HG03558 (cell line): ENCODE data around the gene LCE1F.

Source experiments
- ATAC-seq: cut with Tn5 transposase; IDR thresholded peaks from one replicate; pipeline ENCODE4 v1.9.1; 2021; ENCODE audit warnings: moderate number of reproducible peaks; ENCODE audit not compliant: unreplicated experiment; ENCODE audit errors: extremely low read depth

The LCE1F gene

DNA sequence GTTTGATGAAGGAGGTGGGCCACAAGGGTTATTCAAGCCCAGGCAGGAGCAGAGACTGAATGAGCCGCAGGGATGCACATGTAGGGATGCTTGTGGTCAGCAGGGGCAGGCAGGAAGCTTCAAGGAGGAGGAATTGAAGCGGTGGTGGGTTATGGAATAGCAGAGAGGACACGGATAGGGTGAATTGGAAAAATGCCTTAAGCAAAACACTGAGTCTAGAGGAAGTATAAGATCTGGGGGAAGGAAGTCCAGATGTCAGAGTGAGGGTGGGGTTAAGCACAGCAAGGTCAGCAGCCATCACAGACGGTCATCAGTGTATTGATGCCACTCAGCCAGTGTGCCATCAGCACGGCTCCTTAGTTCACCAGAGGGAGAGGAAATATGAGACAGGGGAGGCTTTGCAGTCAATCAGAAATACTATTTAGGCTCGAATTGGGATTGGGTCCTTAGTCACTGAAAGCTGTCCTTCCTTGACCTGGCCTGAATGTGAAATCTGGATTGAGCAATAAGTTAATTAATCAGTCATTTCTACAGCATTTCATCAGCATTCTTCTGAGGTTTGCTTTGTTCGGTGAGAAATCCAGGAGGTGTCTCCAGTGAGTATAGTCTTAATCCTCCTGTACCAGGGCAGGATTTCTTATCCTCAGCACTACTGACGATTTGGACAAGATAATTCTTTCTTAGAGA, 6.0 kb upstream of the LCE1F start:
- ATAC-seq = no peak

DNA sequence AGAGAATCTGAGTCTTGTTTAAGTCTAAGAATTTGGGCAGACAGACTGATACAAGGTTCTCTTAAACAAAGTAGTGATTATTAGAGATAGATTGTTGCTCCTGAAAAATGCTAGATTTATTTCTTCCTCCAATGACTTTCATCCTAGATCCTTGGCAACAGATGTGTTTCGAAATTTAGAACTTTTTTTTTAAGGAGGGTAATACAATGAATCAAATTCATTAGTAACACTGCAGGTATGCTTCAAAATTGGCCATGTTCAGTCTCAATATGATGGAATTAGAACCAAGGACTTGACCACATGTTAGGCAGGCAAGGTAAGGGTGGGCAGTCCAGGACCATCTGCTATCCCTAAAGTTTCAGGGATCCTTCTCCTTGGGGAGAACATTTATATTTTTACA, 4.5 kb upstream of the LCE1F start:
- no peak for ATAC-seq

DNA sequence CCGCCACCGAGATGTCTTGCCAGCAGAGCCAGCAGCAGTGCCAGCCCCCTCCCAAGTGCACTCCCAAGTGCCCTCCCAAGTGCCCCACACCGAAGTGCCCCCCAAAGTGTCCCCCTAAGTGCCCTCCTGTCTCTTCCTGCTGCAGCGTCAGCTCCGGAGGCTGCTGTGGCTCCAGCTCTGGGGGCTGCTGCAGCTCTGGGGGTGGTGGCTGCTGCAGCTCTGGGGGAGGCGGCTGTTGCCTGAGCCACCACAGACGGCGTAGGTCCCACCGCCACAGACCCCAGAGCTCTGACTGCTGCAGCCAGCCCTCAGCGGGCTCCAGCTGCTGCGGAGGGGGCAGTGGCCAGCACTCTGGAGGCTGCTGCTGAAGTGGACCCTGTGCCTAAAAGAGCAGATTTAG, 1.4 kb downstream of the LCE1F start:
- ATAC-seq = no peak

DNA sequence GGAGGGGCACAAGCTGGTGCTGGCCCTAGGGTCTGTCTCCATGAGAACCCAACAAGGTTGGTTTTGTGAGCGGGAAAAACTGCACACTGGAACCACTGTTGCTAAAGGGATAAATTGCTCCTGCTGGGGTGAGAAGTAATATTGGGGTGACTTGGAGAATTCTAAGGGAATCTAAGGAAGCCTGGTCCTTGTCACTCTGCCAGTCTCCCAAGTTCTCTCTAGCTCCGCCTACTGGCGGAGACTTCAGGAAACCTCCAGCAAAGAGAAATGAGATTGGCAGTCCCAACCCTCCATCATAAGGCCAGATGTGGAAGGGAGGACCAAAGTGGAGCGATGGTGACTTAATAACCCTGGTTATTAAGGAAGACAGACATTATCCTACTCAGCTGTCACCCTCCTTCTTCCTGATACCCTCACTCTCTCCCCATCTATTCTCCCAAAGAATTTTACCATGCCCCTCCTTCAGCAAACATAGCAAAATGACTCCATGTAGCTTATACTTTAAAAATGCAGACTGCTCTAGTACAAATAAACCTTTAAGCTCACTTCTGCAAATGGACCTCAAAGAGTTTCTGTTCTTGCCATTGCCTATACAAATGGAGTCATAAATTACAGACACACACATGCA, 2.7 kb downstream of the LCE1F start:
- no peak for ATAC-seq

DNA sequence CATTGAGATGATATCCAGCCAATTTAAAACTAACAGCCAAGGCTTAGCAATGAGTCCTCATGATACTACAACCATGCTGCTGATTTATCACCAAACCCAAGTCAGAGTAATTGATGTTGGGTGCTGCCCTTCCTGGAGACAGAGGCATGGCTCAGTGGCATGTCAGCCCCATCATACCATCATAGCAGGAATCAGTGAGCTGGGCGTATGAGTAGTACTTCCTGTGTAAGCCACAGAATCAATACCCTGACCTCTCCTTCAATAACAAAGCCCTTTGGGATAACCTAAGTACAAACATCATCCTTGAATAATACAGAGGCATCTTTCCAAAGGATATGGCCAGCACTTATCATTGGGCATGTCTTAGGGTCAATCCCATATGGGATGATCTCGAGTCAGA, 8.2 kb downstream of the LCE1F start:
- no peak for ATAC-seq

DNA sequence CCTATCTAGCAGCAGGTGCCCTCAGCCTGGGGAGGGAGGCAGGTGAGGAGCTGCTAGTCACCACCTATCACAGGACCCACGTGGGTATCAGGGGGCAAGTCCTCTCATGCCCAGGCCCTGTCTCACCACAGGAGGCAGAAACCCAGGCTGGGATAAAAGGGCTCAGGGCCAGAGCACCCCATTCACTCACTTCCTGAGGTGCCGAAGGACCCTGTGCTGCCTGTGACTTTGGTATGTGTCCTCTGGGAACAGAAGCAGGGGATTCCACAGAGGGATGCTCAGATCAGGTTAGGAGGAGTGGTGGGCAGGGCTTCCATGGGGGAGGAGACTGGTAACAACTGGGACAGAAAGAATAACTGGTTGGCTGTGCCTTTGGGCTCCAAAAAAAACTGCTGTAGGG, 11.1 kb downstream of the LCE1F start, which contains the start of gene LCE1E:
Gene LCE1E (plus strand): TSS at position 181 of the 400 bp plus-strand sequence. CDS start 1,043 bp downstream, outside the sequence.
- no peak for ATAC-seq

DNA sequence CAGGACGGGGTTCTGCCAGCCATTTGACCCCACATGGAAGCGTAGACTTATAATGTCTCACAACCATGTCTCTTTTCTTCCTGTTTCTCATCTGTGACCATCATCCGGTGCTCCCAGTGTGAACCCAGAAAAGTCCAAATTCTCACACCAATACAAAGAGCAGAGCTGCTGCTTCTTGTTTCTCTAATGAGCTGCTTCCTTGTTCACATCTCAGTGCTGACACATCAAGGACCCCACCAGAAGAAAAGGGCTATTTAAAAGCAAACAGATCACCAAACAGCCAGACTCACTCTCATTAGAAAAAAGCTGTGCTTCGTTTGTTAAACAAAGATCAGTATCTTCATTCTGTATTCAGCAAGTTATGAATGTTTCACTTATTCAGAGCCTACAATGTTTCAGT, 20.7 kb downstream of the LCE1F start:
- no peak for ATAC-seq

DNA sequence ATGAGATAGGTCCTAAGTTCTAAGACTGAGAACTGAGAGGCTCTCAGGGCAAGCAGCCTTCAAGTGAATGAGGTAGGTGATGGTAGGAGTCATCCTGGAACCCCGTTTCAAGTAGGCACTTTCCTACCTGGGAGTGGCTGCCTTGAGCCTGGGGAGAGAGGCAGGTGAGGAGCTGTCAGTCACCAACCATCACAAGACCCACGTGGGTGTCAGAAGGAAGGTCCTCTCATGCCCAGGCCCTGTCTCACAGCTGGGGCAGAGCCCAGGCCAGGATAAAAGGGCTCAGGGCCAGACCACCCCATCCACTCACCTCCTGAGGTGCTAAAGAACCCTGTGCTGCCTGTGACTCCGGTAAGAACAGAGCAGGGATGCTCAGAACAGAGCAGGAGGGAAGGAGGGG, 21.5 kb downstream of the LCE1F start, which contains the start of gene LCE1D:
Gene LCE1D (plus strand): TSS at position 301 of the 400 bp plus-strand sequence. CDS start 1,074 bp downstream, outside the sequence.
- no peak for ATAC-seq

DNA sequence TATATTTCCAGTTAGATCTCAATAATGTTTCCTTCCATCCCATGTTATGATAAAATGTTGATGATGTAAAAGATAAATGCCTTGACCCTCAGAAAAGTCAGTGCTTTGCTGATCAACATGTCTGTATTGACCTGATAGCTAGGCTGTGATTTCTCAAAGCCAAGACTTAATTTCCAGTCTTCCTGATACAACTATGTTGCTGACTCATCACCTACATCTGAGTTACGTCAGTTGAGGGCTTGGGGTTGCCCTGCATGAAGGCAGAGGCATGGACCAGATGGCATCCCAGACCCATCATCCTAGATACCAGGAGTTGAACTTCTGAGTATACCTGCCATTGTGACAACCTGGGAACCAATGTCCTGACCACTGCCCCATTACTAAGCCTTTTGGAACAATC, 26.4 kb downstream of the LCE1F start:
- no peak for ATAC-seq

DNA sequence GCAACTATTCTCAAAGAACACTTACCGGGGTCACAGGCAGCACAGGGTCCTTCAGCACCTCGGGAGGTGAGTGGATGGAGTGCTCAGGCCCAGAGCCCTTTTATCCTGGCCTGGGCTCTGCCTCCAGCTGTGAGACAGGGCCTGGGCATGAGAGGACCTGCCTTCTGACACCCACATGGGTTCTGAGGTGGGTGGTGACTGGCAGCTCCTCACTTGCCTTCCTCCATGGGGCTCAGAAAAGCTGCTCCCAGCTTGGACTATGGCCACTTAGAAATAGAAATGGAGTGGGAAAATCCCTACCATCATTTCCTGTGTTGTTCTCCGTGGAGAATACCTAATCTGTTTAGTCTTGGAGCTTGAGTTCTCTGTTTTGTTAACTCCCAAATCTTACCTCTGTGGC, 31.6 kb downstream of the LCE1F start, which contains the start of gene LCE1C:
Gene LCE1C (minus strand): TSS at position 76 of the 400 bp plus-strand sequence. CDS start 1,173 bp downstream, outside the sequence.
- ATAC-seq = no peak

DNA sequence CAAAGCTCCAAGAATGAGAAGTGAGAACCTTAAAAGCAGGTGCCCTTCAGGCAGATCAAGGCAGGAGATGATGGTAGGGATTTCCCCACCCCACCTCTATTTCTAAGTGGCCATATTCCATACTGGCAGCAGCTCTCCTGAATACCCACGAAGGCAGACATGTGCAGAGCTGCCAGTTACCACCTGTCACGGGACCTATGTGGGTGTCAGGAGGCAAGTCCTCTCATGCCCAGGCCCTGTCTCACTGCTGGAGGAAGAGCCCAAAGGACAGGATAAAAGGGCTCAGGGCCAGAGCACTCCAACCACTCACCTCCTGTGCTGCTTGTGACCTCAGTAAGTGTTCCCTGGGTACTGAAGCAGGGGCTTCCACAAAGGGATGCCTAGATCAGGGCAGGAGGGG, 36.1 kb downstream of the LCE1F start:
- ATAC-seq = no peak

DNA sequence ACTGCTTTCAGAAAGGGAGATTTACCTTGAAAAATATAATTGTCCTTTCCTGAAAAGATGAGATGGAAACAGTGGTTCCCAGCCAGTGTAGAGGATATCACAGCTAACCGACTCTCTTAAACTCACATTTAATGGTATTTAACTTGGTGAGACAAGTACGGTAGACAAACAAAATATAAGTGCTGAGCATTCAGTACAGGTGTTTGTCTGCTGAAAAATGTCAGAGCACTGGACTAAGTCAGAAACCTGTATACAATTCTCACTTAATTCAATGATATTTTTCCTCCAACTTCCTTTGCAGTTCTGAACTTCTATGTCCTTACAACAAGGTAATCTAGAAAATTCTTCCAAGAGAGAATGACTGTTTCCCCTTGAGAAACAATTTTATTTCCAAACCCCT, 36.7 kb downstream of the LCE1F start, which contains the start of gene LCE1B:
Gene LCE1B (plus strand): TSS at position 301 of the 400 bp plus-strand sequence. CDS start 476 bp downstream, outside the sequence.
- no peak for ATAC-seq

DNA sequence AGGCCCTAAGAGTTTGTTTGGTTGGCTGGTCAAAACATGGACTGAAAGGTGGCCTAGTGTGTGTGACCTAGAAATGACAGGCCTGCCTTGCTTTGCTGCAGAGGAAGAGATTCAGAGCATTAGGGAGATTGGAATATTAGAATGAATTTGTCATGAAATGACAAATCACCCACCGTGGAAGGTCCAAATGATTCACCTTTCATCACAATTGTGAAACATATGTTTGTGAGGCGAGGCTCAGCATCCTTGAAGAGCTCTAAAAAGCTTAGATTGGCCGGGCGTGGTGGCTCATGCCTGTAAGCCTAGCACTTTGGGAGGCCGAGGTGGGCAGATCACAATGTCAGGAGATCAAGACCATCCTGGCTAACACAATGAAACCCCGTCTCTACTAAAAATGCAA, 42.4 kb downstream of the LCE1F start:
- ATAC-seq = no peak

DNA sequence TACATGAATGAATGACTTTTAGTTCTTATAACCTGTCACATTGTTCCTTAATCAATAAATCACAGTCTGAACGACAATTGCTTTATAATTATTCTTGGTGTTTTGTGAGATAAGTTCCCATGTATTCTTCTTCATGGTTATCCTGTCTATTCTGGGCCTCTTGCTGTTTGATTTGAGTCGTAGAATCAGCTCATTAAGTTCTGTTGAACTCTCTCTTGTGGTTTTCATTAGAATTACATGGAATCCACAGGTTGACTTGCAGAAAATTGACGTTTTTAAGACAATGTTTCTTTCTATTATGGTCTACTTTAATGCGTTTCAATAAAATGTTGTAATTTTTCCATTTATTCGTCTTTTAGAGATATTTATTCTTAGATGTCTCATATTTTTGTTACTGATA, 48.4 kb downstream of the LCE1F start:
- ATAC-seq = no peak

DNA sequence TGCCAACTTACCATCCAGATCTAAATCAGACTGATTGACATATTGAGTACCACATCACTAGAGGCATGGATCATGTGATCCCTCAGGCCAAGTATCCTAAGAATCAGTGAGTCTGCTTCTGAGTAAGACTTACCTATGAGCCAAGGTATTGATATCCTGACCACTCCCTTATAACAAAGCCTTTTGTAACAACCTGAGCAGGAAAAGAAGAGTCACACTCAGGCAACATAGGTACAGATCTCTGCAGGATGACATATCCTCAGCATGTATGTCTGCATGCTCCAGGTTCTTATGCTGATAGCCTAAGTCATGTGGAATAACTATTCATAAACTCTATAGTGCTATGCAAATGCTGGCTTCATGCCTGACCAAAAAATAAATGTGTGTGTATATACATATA, 50.0 kb downstream of the LCE1F start:
- ATAC-seq = no peak
